GM21529 (cell line): ENCODE measurements around the gene SORBS1.
"Not testable (repeated sequence)": the region's sequence is repeated elsewhere in the genome, so short reads cannot be mapped to it uniquely, and the experiment has no call there.

Experiments
- ATAC-seq: cut with Tn5 transposase; IDR thresholded peaks from one replicate; pipeline ENCODE4 v1.9.1; 2021; ENCODE audit not compliant: unreplicated experiment

SORBS1 gene

GRCh38 chr10:95356190-95356955, 204.8 kb downstream of the SORBS1 start:
- no peak for ATAC-seq

GRCh38 chr10:95355301-95355700, 205.9 kb downstream of the SORBS1 start:
- no peak for ATAC-seq

- ATAC-seq = no peak
Observed at GRCh38 chr10:95354110-95354509, 207.1 kb downstream of the SORBS1 start.

- ATAC-seq = no peak
Observed at GRCh38 chr10:95353123-95353522, 208.0 kb downstream of the SORBS1 start.

GRCh38 chr10:95352684-95353083, 208.5 kb downstream of the SORBS1 start:
- ATAC-seq = no peak

GRCh38 chr10:95350830-95351228, 210.3 kb downstream of the SORBS1 start:
- no peak for ATAC-seq

GRCh38 chr10:95350219-95350829, 210.8 kb downstream of the SORBS1 start:
- no peak for ATAC-seq

GRCh38 chr10:95347402-95347766, 213.8 kb downstream of the SORBS1 start:
- not testable (repeated sequence) for ATAC-seq

GRCh38 chr10:95346715-95347401, 214.3 kb downstream of the SORBS1 start:
- no peak for ATAC-seq

GRCh38 chr10:95343573-95343972, 217.6 kb downstream of the SORBS1 start:
- ATAC-seq = no peak

GRCh38 chr10:95341716-95342130, 219.4 kb downstream of the SORBS1 start:
- ATAC-seq = no peak

- no peak for ATAC-seq
Observed at GRCh38 chr10:95339863-95340262, 221.3 kb downstream of the SORBS1 start.

GRCh38 chr10:95337423-95338160, 223.6 kb downstream of the SORBS1 start:
- no peak for ATAC-seq

- ATAC-seq = no peak
Observed at GRCh38 chr10:95336702-95337101, 224.5 kb downstream of the SORBS1 start.

GRCh38 chr10:95335933-95336699, 225.1 kb downstream of the SORBS1 start:
- no peak for ATAC-seq

- no peak for ATAC-seq
Observed at GRCh38 chr10:95334805-95335144, 226.4 kb downstream of the SORBS1 start.

- no peak for ATAC-seq
Observed at GRCh38 chr10:95333997-95334804, 227.0 kb downstream of the SORBS1 start.

- ATAC-seq = no peak
Observed at GRCh38 chr10:95332666-95333249, 228.4 kb downstream of the SORBS1 start.

GRCh38 chr10:95331596-95332130, 229.5 kb downstream of the SORBS1 start:
- no peak for ATAC-seq
